Mucosa of descending colon (tissue), 3 donors: ENCODE data around the gene DPEP3. TPM values are rescaled to one million over a fixed set of nuclear protein-coding genes. Genes with fewer than 3 reads are reported as not detected.
"Not testable (repeated sequence)": the region's sequence is repeated elsewhere in the genome, so short reads cannot be mapped to it uniquely, and the experiment has no call there.

Source experiments
- ATAC-seq: fragments of 200-7000 bp; cut with Tn5 transposase; one replicate; pipeline ENCODE4 v1.9.1; 2020; ENCODE audit warnings: mild to moderate bottlenecking, moderate library complexity
- DNase-seq, 3 donors: peaks; one replicate each; pipeline ENCODE4 v3.0.0-alpha.2; 2020
- H3K36me3 ChIP-seq: fragments of 200-600 bp; one replicate; pipeline ENCODE4 v1.8.0; 2021; ENCODE audit warnings: low read depth, mild to moderate bottlenecking
- H3K4me1 ChIP-seq: fragments of 200-600 bp; one replicate; pipeline ENCODE4 v1.8.0; 2021; ENCODE audit warnings: low read depth, mild to moderate bottlenecking
- H3K4me3 ChIP-seq: fragments of 200-600 bp; one replicate; pipeline ENCODE4 v1.8.0; 2021; ENCODE audit warnings: mild to moderate bottlenecking
- H3K9me3 ChIP-seq: fragments of 200-600 bp; one replicate; pipeline ENCODE4 v1.8.0; 2021; ENCODE audit warnings: mild to moderate bottlenecking
- intact Hi-C, 2 donors: fragments of 100-400 bp; cut with DNase I in 1 of 2; cut with micrococcal nuclease in 1 of 2; formaldehyde crosslinking; loops; one replicate each; pipeline versions ENCODE4 v1.11.0 to v1.11.1; 2022; cut with DNase I, micrococcal nuclease
- total RNA-seq, 3 donors: library from RNA; stranded (reverse); fragmentation: NEBNext Ultra II Directional in 2 of 3; extraction: Animal tissue kit (Norgen Biotek cat#: 25700) in 2 of 3; gene quantifications; one replicate each; pipeline versions ENCODE4 v1.2.1 to v1.2.4, GENCODE V29; 2021 to 2023
- TF ChIP-seq, protein P1 (sequence below): fragments of 200-600 bp; IDR thresholded peaks from one replicate; pipeline ENCODE4 v1.8.0; 2022; ENCODE audit warnings: antibody characterized with exemption, mild to moderate bottlenecking
- donor health status: DM: no; HTN: no; CAD: no; lungs with moderate emphysema.
- donor health status: DM: no; HTN: no; CAD: no.
- donor health status: DM: no; HTN: yes; CAD: no.

DPEP3 gene
- total RNA-seq, 3 donors from 2014 or later, result not detected

DNA sequence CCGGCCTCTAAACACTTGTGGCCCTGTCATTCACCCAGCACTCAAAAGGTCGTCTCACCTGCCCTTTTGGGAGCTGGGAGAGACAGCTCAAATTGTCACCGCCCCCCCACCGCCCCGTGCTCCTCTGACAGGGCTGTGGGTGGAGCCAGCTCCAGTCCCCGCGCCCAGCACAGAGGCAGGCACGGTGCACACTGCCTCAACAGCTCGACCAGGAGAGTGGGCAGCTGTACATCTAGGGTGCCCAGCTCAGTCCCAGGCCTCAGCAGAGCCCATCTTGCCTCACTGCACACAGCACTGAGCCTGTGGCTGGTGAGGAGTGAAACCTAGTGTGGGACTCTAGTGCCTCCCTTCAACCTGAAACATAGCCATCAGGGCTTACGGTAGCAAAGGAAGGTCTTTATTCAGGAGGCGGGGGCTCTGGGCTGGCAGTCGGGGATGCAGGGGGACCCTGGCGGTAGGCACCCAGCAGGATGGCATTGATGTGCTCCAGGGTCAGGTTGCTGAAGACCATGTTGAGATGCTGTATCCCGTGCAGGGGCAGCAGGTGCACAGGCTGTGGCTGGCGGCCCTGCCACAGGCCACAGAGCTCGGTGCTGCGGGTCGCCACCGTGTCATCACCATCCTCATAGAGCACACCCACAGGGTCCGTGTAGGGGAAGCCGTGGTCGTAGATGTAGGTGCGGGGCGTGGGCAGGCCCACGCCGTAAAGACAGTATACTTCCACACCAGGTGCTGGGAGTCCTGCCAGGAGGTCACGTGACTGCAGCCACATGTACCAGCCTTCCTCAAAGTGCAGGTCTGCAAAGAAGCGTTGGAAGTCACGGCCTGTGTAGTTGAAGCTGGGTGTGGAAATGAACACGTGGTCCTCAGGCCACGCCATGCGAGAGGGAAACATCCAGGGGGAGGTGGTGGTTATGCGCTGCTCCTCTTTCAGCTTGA lies 40.5 kb downstream of the DPEP3 start:
- DNase-seq (peak; percentile 73 to 83 (median 80)), ATAC-seq (no peak)
- Histone ChIP-seq H3K4me3 (no peak overlapping the region), H3K4me1 (peaks cover 21% of the 10 kb centered on the region), H3K9me3 (no peaks in the 10 kb centered on the region), H3K36me3 (no peaks in the 10 kb centered on the region)
- TF ChIP-seq, protein P1, sequence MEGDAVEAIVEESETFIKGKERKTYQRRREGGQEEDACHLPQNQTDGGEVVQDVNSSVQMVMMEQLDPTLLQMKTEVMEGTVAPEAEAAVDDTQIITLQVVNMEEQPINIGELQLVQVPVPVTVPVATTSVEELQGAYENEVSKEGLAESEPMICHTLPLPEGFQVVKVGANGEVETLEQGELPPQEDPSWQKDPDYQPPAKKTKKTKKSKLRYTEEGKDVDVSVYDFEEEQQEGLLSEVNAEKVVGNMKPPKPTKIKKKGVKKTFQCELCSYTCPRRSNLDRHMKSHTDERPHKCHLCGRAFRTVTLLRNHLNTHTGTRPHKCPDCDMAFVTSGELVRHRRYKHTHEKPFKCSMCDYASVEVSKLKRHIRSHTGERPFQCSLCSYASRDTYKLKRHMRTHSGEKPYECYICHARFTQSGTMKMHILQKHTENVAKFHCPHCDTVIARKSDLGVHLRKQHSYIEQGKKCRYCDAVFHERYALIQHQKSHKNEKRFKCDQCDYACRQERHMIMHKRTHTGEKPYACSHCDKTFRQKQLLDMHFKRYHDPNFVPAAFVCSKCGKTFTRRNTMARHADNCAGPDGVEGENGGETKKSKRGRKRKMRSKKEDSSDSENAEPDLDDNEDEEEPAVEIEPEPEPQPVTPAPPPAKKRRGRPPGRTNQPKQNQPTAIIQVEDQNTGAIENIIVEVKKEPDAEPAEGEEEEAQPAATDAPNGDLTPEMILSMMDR, result no peak
- intact Hi-C loops, result loop anchor here in 1 of 2 donors (10.0 kb wide), 1 partner anchor 55 kb away; the partner anchor contains the start of gene NRN1L

- H3K4me3 ChIP-seq, H3K36me3 ChIP-seq, DNase-seq, H3K9me3 ChIP-seq, ATAC-seq: not testable (repeated sequence)
- intact Hi-C loops, result loop anchor here in 1 of 2 donors (10.0 kb wide), 1 partner anchor 53 kb away; the partner anchor contains the start of gene NRN1L
- H3K4me1 ChIP-seq, result peaks cover 22% of the 10 kb centered on the region
Measured at GRCh38 chr16:67937713-67938112, 42.6 kb downstream of the DPEP3 start.

DNA sequence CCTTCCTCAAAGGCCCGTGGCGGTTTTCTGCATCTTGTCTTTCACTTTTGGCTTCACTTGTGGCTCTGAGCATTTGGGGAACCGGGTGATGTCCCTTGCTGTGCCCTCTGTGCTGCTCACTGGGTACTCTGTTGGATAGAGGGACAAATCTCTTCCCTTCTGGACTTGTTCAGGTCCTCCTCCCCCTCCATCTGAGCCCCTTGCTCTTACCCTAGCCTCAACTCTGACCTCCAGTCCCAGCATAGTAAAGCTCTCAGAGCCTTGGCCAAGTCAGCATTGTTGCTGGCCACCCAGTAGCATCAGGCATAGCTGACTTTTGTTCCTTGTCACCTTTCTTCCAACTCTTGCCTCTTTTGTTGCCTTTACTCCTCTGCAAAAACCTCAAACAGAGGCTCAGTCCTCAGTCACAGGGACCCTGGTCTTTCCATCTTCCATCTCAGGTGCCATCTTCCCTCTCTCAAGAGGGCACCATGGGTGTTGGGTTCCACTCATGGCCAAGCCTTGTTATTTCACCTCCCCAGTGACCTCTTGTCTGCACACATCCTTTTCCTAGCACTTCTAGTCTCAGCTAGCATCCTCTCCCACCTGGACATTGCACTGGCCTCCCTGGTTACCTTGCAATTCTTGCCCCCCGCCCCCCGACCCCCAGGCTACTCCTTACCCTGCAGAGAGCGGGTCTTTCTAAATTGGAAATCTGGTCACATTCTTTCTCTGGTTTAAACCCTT lies 43.3 kb downstream of the DPEP3 start:
- H3K36me3 ChIP-seq, result no peaks in the 10 kb centered on the region
- DNase-seq, result no peak
- TF ChIP-seq, protein P1, result no peak
- intact Hi-C loops, result loop anchor here in 1 of 2 donors (10.0 kb wide), 1 partner anchor 52 kb away; the partner anchor contains the start of gene NRN1L
- no peaks in the 10 kb centered on the region for H3K9me3 ChIP-seq
- H3K4me3 ChIP-seq, result peak overlapping the region; percentile 90
- no peak for ATAC-seq
- H3K4me1 ChIP-seq, result peaks cover 22% of the 10 kb centered on the region

- peaks cover 22% of the 10 kb centered on the region for H3K4me1 ChIP-seq
- peak within 1 kb of the TSS; percentile 90 for H3K4me3 ChIP-seq
- intact Hi-C loops, result loop anchor here in 1 of 2 donors (10.0 kb wide), 1 partner anchor 52 kb away; the partner anchor contains the start of gene NRN1L
- TF ChIP-seq, protein P1, result no peak
- no peaks in the 10 kb centered on the region for H3K36me3 ChIP-seq
- ATAC-seq (peak; percentile 71), DNase-seq (peak; percentile 77 to 88 (median 82))
- H3K9me3 ChIP-seq, result no peaks in the 10 kb centered on the region
Measured at GRCh38 chr16:67936124-67936879, 44.0 kb downstream of the DPEP3 start, which contains the start of gene PSMB10. TSS of gene PSMB10 (minus strand) at chr16:67936850. CDS start at chr16:67936749, 101 bp downstream.

DNA sequence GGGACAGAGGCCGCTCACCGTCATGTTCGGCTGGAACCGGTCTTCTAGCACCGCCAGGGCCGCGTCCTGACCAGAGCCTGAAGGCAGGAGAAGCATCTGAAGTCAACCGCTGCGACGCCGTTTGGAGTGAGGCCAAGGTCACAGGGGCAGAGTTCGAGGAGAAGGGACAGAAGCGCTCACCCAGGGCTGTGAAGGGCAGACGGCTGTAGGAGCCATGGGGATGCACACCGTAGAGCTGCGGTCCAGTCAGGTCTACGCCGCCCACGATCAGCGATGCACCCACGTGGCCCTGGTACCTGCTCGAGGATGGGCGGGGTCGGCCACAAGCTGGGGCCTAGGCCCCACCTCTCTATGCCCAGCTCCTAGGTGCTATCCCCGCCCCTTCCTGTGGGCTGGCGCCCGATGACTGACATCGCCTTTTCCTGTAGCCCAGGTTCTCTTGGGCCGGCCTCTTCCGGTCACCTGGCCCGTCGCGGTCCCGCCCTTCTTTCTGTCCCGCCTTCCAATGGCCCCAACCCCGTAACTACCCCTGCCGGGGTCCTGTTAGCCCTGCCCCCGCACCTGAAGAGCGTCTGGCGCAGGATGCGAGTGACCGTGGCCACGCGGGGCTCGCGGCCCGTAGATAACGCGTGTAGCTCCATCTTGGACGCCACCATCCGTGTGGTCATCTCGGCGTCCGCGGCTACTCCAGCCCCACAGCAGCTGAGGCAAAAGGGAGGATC lies 44.7 kb downstream of the DPEP3 start:
- H3K4me1 ChIP-seq, result peaks cover 22% of the 10 kb centered on the region
- H3K9me3 ChIP-seq, result no peaks in the 10 kb centered on the region
- H3K36me3 ChIP-seq, result no peaks in the 10 kb centered on the region
- TF ChIP-seq, protein P1, result no peak
- intact Hi-C loops, result loop anchor here in 1 of 2 donors (10.0 kb wide), 1 partner anchor 51 kb away; the partner anchor contains the start of gene NRN1L
- peak overlapping the region; percentile 90 for H3K4me3 ChIP-seq
- DNase-seq (peak; percentile 97 to 99 (median 97)), ATAC-seq (peak; percentile 94)
